Gastrocnemius medialis (tissue), 4 donors: ENCODE results near the gene CALM1.

Experiments used
- CTCF ChIP-seq, 5 experiments: fragments of 450-650 bp in 3 of 5; fragments of 200-600 bp in 2 of 5; sonication (generic) in 2 of 5; IDR thresholded peaks in 4 of 5; conservative IDR thresholded peaks in 1 of 5; 1 replicate in 4 of 5; 2 replicates in 1 of 5; pipeline ENCODE4 v1.5.1; 2016 to 2019; ENCODE audit warnings: antibody characterized with exemption in 5 of 5, mild to moderate bottlenecking in 3 of 5, moderate library complexity in 3 of 5
- POLR2A ChIP-seq, 2 donors: fragments of 450-650 bp; IDR thresholded peaks; one replicate each; pipeline ENCODE4 v1.6.1; 2017; ENCODE audit warnings: antibody characterized with exemption in 2 of 2, mild to moderate bottlenecking in 2 of 2, moderate library complexity in 2 of 2

GRCh38 chr14:90405101-90405500 is 8.3 kb downstream of the CALM1 start:
- TF ChIP-seq POLR2A (IDR thresholded peaks at IDR 0.05) (no peak), CTCF (IDR thresholded peaks at IDR 0.05 in 4 of 5, conservative IDR thresholded peaks at IDR 0.05 in 1 of 5) (no peak)
